ENCODE data around the gene FOXA1. TPM values are rescaled to one million over a fixed set of nuclear protein-coding genes. Genes with fewer than 3 reads are reported as not detected.
"Not testable (repeated sequence)": the region's sequence is repeated elsewhere in the genome, so short reads cannot be mapped to it uniquely, and the experiment has no call there.

Gene FOXA1
- total RNA-seq, 2 donors from 2014 or later = 0.16 TPM; not detected in 1

DNA sequence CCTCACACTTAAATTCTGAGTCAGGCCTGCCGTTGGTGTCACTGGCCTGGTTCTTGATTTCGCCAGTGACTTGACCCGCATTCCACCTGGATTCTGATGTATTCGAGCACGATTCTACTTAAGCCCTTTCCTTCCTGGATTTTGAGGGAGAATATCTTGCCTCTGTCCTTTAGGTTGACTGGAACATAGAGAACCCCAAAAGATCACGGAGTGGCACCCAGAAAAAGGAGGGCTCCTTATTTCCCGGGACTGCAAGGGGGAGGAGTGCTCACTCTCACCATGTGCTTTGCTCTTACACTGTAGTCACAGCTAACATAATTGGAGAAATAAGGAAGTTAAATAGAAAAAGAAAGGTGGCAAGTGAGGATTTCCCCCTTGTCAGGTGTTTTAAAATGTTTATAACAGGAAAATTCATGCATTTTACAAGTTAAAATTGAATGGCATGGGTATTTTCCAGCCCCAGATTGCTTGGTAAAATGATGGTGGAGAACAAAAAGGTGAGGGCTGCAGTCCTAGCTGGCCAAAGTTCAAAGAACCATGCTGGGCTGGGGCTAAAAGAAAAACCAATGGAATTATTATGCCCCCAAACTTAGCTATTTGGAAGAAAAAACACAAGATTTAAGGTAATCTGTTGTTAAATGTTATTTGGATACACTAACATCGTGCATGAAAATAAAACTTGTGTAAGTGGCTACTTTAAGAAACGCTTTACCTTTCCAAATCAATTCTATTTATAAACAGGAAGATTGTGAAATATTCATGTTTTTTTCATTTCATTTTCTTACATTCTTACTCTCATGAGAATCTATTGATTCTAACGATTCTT lies 8.9 kb downstream of the FOXA1 start:
- H3K9me3 Mint-ChIP-seq = peaks cover 8 to 10% of the 10 kb centered on the region in 2 donors
- no peak overlapping the region for H3K27ac Mint-ChIP-seq
- ATAC-seq (no peak), DNase-seq (ENCODE audit: low spot score in 2 of 2) (no peak)
- H3K36me3 Mint-ChIP-seq = peaks cover 32 to 33% of the 10 kb centered on the region in 2 donors

- Mint-ChIP-seq H3K9me3 (peaks cover 7% of the 10 kb centered on the region in 2 donors), H3K36me3 (peaks cover 21 to 26% of the 10 kb centered on the region in 2 donors), H3K27ac (no peak overlapping the region)
- DNase-seq (ENCODE audit: low spot score in 2 of 2) (no peak), ATAC-seq (no peak)
Measured at GRCh38 chr14:37585101-37585511, 9.9 kb downstream of the FOXA1 start.

DNA sequence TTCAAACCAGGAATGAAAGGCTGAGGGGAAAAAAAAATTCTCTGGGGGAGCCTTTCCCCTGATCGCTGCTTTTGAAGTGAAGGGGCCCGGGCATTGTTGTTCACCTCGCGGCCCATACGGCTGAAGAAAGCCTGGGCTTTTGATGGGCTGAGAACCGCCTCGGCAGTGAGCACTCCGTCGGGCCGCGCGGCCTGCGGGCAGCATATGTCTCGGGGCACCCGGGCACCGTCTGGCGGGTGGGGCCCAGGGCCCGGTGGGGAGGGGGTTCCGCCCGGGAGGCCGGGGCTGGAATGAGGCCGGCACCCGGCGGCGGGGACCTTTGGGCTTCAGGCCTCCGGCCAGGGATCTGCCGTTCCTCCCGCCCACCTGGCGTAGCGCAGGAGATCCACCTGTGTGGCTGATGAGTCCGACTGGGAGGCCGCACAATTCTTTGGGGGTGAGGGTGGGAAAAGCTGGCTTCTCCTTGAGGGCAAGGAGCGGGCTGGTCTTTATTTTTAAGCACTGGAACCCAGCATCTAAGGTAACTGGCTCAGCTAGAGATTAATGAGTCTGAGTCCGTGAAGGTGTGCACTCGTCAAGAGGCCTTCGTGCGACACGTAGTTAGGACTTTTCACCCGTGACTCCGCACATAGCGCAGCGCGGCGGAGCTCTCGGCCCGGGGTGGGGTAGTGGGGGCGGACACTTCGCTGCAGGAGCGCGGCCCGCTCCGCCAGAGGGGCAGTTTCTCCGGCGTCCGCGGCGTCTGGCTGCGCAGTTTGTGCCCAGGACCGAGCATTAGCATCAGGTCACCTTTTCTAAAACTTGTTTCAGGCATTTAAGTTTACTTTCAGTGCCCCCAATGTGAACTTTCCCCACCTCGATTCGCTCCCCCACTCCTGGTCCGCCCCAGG lies 10.6 kb downstream of the FOXA1 start:
- ATAC-seq (no peak), DNase-seq (ENCODE audit: low spot score in 2 of 2) (no peak)
- H3K36me3 Mint-ChIP-seq = peaks cover 19 to 24% of the 10 kb centered on the region in 2 donors

DNA sequence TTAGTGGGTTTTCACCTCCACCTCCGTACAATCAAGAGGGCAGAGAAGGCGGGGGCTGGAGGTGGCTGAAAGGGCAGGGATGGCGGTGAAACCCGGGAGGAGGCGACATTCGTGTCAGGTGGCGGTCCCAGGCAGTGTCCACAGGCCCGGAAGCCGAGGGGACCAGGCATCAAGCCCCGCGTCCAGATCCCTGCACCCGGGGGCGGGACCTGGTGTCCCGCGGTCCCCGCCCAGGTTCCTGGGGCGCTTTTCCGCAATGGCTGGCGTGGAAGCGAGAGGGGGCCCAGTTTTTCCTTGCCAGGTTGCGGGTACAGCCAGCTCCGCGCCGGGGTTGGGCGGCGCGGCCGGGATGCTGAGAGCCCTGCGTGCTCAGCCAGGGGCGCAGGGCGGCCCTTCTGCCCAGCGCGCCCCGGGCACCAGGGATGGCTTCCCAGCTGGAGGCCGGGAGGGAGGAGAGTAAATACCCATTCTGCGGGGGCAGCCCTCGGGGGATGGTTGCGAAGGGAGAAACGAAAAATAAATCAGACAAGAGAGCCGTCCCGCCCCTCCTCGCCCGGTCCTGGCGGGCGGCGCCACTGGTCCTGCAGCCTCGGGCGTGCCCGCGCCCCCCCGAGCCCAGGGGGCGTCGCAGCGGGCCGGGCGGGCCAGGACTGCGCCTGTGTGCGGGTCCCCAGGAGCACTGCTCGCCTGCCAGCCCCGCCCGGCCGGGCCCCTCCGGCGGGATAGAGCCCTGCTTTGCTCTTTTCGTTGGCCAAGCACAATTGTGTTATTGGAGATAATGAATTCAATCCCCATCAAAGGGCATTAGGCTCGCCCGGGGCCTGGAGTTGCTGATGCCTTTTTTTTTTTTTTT lies 11.5 kb downstream of the FOXA1 start:
- ATAC-seq = no peak
- no peaks in the 10 kb centered on the region for H3K9me3 Mint-ChIP-seq

More for the DNA sequence above, 10.6 kb downstream of the FOXA1 start:
- no peak overlapping the region for H3K27ac Mint-ChIP-seq
- H3K9me3 Mint-ChIP-seq = peaks cover 7% of the 10 kb centered on the region in 2 donors

GRCh38 chr14:37580146-37580545 lies 14.9 kb downstream of the FOXA1 start:
- Mint-ChIP-seq H3K36me3 (no peaks in the 10 kb centered on the region), H3K9me3 (no peaks in the 10 kb centered on the region), H3K27ac (no peak overlapping the region)
- DNase-seq (ENCODE audit: low spot score in 2 of 2) (no peak), ATAC-seq (no peak)

More for the DNA sequence above, 11.5 kb downstream of the FOXA1 start:
- H3K36me3 Mint-ChIP-seq = peaks cover 10 to 15% of the 10 kb centered on the region in 2 donors
- no peak for DNase-seq (ENCODE audit: low spot score in 2 of 2)
- H3K27ac Mint-ChIP-seq = no peak overlapping the region

GRCh38 chr14:37579274-37579673 lies 15.8 kb downstream of the FOXA1 start:
- no peak overlapping the region for H3K27ac Mint-ChIP-seq

GRCh38 chr14:37573356-37573755 lies 21.7 kb downstream of the FOXA1 start:
- ATAC-seq (no peak), DNase-seq (ENCODE audit: low spot score in 2 of 2) (no peak)
- Mint-ChIP-seq H3K9me3 (peaks cover 14% of the 10 kb centered on the region in 2 donors), H3K27ac (no peak overlapping the region), H3K36me3 (no peaks in the 10 kb centered on the region)

More at GRCh38 chr14:37579274-37579673, 15.8 kb downstream of the FOXA1 start:
- no peaks in the 10 kb centered on the region for H3K36me3 Mint-ChIP-seq
- peaks cover 4 to 5% of the 10 kb centered on the region in 2 donors for H3K9me3 Mint-ChIP-seq
- no peak for ATAC-seq
- no peak for DNase-seq (ENCODE audit: low spot score in 2 of 2)

DNA sequence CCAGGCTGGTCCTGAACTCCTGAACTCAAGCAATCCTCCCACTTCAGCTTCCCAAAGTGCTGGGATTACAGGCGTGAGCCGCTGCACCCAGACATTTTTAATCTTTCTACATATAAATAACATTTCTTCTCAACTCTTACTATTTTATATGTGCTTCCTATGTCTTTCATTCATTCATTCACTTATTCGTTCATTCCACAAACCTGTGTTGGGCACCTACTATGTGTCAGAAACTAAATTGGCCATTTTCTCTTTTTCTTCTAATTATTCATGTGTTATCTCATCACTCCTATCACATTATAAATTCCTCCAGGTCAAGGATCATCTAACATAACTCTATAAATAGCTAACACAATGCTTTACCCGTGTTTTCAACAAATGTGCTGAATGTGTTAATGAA lies 23.7 kb downstream of the FOXA1 start:
- DNase-seq (ENCODE audit: low spot score in 2 of 2) = no peak
- Mint-ChIP-seq H3K9me3 (peaks cover 14% of the 10 kb centered on the region in 2 donors), H3K27ac (no peak overlapping the region), H3K36me3 (no peaks in the 10 kb centered on the region)
- ATAC-seq = no peak

- Mint-ChIP-seq H3K9me3 (peaks cover 11 to 14% of the 10 kb centered on the region in 2 donors), H3K27ac (no peak overlapping the region), H3K36me3 (no peaks in the 10 kb centered on the region)
- ATAC-seq (no peak), DNase-seq (ENCODE audit: low spot score in 2 of 2) (no peak)
Measured at GRCh38 chr14:37569729-37570128, 25.3 kb downstream of the FOXA1 start.

- Mint-ChIP-seq H3K36me3 (no peaks in the 10 kb centered on the region), H3K27ac (no peak overlapping the region), H3K9me3 (peaks cover 4 to 7% of the 10 kb centered on the region in 2 donors)
- DNase-seq (ENCODE audit: low spot score in 2 of 2) (no peak), ATAC-seq (no peak)
Measured at GRCh38 chr14:37566811-37567371, 28.2 kb downstream of the FOXA1 start.

GRCh38 chr14:37565550-37565949 lies 29.5 kb downstream of the FOXA1 start:
- Mint-ChIP-seq H3K27ac (no peak overlapping the region), H3K9me3 (peaks cover 0 to 3% of the 10 kb centered on the region in 2 donors), H3K36me3 (no peaks in the 10 kb centered on the region)
- DNase-seq (ENCODE audit: low spot score in 2 of 2) (no peak), ATAC-seq (no peak)

DNA sequence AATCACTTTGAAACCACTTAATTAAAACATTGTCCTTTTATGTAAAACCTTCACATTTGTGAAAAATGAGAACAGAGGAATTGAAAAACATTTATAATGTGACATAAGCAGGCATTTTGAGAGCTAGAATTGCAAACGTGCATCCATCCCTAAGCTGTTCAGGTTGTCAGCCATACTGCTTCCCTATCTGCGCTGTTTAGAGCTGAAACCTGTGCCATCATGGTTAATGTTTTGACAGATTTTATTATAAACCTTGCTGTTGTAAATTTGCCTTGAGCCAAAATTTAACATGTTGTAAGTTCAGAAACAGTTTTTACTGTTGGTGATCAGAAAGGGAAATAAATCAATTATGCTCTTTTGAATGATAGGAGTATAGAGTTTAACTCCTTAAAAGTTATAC lies 31.9 kb downstream of the FOXA1 start:
- Mint-ChIP-seq H3K27ac (no peak overlapping the region), H3K36me3 (no peaks in the 10 kb centered on the region), H3K9me3 (peaks cover 0 to 3% of the 10 kb centered on the region in 2 donors)
- DNase-seq (ENCODE audit: low spot score in 2 of 2) (no peak), ATAC-seq (no peak)

- no peak for DNase-seq (ENCODE audit: low spot score in 2 of 2)
- Mint-ChIP-seq H3K27ac (no peak overlapping the region), H3K9me3 (peaks cover 9 to 13% of the 10 kb centered on the region in 2 donors), H3K36me3 (peaks cover 0 to 13% of the 10 kb centered on the region in 2 donors)
- ATAC-seq = no peak
Measured at GRCh38 chr14:37559386-37559785, 35.7 kb downstream of the FOXA1 start.

GRCh38 chr14:37558740-37559139 lies 36.3 kb downstream of the FOXA1 start:
- peaks cover 14 to 17% of the 10 kb centered on the region in 2 donors for H3K9me3 Mint-ChIP-seq
- H3K36me3 Mint-ChIP-seq = peaks cover 6 to 13% of the 10 kb centered on the region in 2 donors
- no peak for ATAC-seq
- no peak for DNase-seq (ENCODE audit: low spot score in 2 of 2)
- H3K27ac Mint-ChIP-seq = no peak overlapping the region

GRCh38 chr14:37555596-37555995 lies 39.5 kb downstream of the FOXA1 start:
- H3K27ac Mint-ChIP-seq; DNase-seq (ENCODE audit: low spot score in 2 of 2); ATAC-seq: not testable (repeated sequence)
- Mint-ChIP-seq H3K9me3 (peaks cover 20 to 23% of the 10 kb centered on the region in 2 donors), H3K36me3 (peaks cover 6 to 13% of the 10 kb centered on the region in 2 donors)
